Astrocyte of the cerebellum (primary cell): ENCODE results near the gene VCAN.

Source experiments
- DNase-seq: peaks from one replicate; pipeline ENCODE4 v3.0.0-alpha.2; 2011; ENCODE audit warnings: low read depth
- H3K4me3 ChIP-seq: 2 replicates; pipeline ENCODE4 v1.5.1; 2011; ENCODE audit warnings: mild to moderate bottlenecking, low read depth, low read length, moderate library complexity
- in situ Hi-C: cut with HindIII; loops from 2 replicates; pipeline ENCODE4 v1.10.0; 2017; ENCODE audit warnings: low sequenced_read_pairs
- TF ChIP-seq, protein P1 (sequence below): IDR thresholded peaks from 2 replicates; pipeline ENCODE4 v1.5.1; 2012; ENCODE audit warnings: low read length, low read depth, moderate library complexity, mild to moderate bottlenecking; ENCODE audit errors: missing control alignments

Gene VCAN

DNA sequence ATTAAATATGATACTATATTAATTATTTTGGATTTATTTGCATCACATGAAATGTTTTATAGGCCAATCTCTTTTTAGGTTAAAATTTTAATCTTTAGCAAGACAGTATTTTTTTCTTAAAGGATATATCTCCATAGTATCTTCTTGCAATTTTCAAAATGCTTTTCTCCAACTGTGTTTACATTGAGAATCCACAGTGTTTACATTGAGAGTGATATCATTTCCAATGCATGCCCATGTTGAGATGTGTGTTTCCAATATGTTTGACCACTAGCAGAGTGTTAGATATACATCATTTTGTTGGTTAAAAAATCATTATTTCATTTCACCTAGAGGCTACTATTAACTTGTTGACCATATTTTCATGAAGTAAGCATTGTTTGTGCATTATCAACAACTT, 17.3 kb downstream of the VCAN start:
- H3K4me3 ChIP-seq: no peak overlapping the region
- TF ChIP-seq, protein P1, sequence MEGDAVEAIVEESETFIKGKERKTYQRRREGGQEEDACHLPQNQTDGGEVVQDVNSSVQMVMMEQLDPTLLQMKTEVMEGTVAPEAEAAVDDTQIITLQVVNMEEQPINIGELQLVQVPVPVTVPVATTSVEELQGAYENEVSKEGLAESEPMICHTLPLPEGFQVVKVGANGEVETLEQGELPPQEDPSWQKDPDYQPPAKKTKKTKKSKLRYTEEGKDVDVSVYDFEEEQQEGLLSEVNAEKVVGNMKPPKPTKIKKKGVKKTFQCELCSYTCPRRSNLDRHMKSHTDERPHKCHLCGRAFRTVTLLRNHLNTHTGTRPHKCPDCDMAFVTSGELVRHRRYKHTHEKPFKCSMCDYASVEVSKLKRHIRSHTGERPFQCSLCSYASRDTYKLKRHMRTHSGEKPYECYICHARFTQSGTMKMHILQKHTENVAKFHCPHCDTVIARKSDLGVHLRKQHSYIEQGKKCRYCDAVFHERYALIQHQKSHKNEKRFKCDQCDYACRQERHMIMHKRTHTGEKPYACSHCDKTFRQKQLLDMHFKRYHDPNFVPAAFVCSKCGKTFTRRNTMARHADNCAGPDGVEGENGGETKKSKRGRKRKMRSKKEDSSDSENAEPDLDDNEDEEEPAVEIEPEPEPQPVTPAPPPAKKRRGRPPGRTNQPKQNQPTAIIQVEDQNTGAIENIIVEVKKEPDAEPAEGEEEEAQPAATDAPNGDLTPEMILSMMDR: no peak
- no peak for DNase-seq
- in situ Hi-C loops: no loop called here

DNA sequence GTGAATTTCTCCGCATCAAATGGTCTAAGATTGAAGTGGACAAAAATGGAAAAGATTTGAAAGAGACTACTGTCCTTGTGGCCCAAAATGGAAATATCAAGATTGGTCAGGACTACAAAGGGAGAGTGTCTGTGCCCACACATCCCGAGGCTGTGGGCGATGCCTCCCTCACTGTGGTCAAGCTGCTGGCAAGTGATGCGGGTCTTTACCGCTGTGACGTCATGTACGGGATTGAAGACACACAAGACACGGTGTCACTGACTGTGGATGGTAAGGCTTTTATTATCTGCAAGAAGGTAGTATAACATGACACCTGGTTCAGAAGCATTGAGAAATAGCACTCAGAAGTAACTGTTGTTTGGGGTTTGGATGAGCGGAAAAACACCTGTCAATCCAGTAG, 18.7 kb downstream of the VCAN start:
- DNase-seq: no peak
- no peak overlapping the region for H3K4me3 ChIP-seq
- in situ Hi-C loops: no loop called here
- TF ChIP-seq, protein P1: no peak

DNA sequence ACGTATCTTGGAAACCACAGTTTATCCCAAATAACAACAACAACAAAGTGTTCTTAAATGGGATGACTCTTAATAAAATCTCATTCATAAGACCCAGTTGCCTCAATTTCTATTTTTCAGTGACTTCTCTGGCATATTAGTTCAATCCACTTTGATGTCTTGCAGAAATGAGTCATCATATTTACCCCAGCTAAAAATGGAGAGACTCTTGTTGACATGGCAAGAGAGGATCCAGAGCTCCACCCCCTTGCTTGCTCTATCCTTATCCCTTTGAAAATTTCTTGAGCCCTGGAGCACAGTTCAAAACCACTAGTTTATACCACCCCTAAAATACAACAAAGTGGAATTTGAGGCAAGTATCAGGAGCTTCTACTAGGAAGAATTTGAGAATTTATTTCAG, 20.8 kb downstream of the VCAN start:
- TF ChIP-seq, protein P1: no peak
- DNase-seq: no peak
- in situ Hi-C loops: no loop called here
- no peak overlapping the region for H3K4me3 ChIP-seq

DNA sequence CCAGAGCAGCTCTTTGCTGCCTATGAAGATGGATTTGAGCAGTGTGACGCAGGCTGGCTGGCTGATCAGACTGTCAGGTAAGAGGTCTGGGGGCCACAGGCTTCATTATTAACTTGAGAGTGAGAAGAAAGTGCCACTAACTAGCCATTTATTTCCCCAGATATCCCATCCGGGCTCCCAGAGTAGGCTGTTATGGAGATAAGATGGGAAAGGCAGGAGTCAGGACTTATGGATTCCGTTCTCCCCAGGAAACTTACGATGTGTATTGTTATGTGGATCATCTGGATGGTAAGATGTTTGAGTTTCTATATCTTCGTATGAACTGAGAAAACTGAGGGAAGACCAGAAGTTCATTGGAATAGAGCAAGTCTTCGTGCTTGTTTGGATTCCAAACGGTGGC, 22.1 kb downstream of the VCAN start:
- DNase-seq: no peak
- no peak overlapping the region for H3K4me3 ChIP-seq
- TF ChIP-seq, protein P1: no peak
- in situ Hi-C loops: no loop called here

DNA sequence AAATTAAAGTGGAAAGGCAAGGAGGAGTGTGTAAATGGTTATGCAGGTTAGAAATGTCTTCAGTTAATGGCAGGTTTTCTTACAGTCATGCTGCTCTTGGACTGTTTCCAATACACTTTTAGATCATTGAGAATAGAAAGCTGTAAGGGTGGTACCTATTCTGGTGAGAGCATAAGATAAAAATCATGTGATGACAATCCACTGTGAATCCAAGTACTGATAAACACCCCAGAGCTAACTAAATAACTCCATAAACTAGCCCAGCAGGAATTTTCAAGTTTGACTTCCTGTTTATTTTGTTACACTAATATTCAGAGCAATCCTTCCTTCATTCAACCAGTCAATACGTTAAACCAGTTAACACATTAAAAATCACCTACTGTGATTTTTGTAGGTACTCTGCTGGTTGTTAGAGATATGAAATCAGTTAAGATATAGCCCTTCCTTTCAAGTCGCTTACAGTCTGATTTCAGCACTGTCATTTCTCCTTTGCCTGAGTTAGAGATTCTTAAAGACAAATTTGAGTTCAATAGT, 22.6 kb downstream of the VCAN start:
- no peak for DNase-seq
- no peak overlapping the region for H3K4me3 ChIP-seq
- in situ Hi-C loops: no loop called here

DNA sequence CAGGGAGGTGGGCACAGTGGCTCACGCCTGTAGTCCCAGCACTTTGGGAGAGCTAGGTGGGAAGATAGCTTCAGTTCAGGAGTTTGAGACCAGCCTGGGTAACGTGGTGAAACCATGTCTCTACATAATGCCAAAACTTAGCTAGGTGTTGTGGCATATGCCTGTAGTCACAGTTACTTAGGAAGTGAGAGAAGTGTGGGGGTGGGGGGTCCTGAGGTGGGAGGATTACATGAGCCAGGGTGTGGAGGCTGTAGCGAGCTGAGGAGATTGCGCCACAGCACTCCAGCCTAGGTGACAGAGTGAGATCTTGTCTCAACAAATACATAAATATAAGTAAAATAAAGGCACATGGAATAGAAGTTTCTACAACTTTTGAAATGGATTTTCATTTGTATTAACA, 23.1 kb downstream of the VCAN start:
- no peak overlapping the region for H3K4me3 ChIP-seq
- in situ Hi-C loops: no loop called here
- no peak for DNase-seq
- TF ChIP-seq, protein P1: no peak

More for the DNA sequence above, 22.6 kb downstream of the VCAN start:
- TF ChIP-seq, protein P1: no peak

DNA sequence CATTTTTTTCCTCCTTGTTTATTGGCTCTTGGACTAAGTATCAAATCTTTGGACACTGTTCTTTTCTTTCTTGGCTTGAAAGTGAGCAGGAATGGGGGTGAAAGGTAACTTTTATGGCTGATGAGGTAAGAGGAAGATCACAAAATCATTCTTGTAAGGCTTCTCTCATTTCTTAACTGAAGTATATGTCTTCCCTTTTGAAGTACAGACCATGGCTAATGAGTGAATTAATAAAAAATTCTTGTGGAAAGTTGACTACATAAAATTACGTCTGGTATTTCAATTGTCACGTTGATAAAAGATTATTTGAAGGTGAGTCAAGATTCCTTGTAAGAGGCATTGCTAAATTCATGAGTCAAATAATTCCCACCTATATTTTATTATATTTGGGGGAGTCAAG, 25.1 kb downstream of the VCAN start:
- TF ChIP-seq, protein P1: no peak
- in situ Hi-C loops: no loop called here

More for the DNA sequence above, 25.1 kb downstream of the VCAN start:
- H3K4me3 ChIP-seq: no peak overlapping the region
- DNase-seq: no peak
